ENCODE results near the gene PTPN2. TPM values are rescaled to one million over a fixed set of nuclear protein-coding genes. Genes with fewer than 3 reads are reported as not detected.
"Not testable (repeated sequence)": the region's sequence is repeated elsewhere in the genome, so short reads cannot be mapped to it uniquely, and the experiment has no call there.

Gene PTPN2
- total and polyA plus RNA-seq, 2 donors (not counting 1 experiment from before 2014, with no cell fraction given), result 41.2 to 75.5 TPM

- DNase-seq (no peak), ATAC-seq (ENCODE audit: low read depth) (no peak)
- no peaks in the 10 kb centered on the region for H3K9me3 ChIP-seq (ENCODE audit: control extremely low read depth in 1 of 3, control insufficient read depth in 2 of 3, insufficient read depth in 1 of 3, low read length in 2 of 3)
- H3K9ac ChIP-seq (ENCODE audit: low read length), result no peak overlapping the region
- Mint-ChIP-seq H3K4me3 (no peak overlapping the region), H3K27ac (no peak overlapping the region), H3K27me3 (no peaks in the 10 kb centered on the region), H3K4me1 (no peaks in the 10 kb centered on the region), H3K9me3 (ENCODE audit: insufficient read depth) (no peaks in the 10 kb centered on the region)
- POLR2A ChIA-PET, result no interaction called here
- H3K79me2 ChIP-seq (ENCODE audit: control insufficient read depth, insufficient read depth, low read length), result no peaks in the 10 kb centered on the region
- no peaks in the 10 kb centered on the region for H3K36me3 ChIP-seq (replicated peaks in 1 of 2; ENCODE audit: control extremely low read depth in 1 of 2, control insufficient read depth in 1 of 2, extremely low read depth in 1 of 2, insufficient read depth in 2 of 2, low read length in 1 of 2)
- no peak overlapping the region for H2AFZ ChIP-seq (ENCODE audit: insufficient read depth, low read depth, low read length, poor library complexity, severe bottlenecking)
- H3K27ac ChIP-seq (ENCODE audit: low read length in 2 of 2), result no peak overlapping the region
- TF ChIP-seq CTCF (IDR thresholded peaks at IDR 0.05) (no peak), EZH2 (IDR thresholded peaks at IDR 0.05; ENCODE audit: borderline replicate concordance, insufficient read depth, low read depth, low read length, poor library complexity, severe bottlenecking) (no peak)
- no peak overlapping the region for H3K4me3 ChIP-seq (ENCODE audit: control extremely low read depth in 1 of 5, extremely low read depth in 1 of 5, insufficient read depth in 1 of 5, low read depth in 2 of 5, low read length in 4 of 5)
- no peaks in the 10 kb centered on the region for H3K27me3 ChIP-seq (replicated peaks in 1 of 4; ENCODE audit: control extremely low read depth in 1 of 4, control insufficient read depth in 3 of 4, insufficient read depth in 4 of 4, low read length in 3 of 4)
- intact Hi-C loops (cut with micrococcal nuclease), result no loop called here
- 94% methylated on average over 7 of the region's 8 CpGs for WGBS (ENCODE audit: insufficient coverage)
- H3K4me2 ChIP-seq (replicated peaks; ENCODE audit: low read depth, low read length, poor library complexity, severe bottlenecking), result no peak overlapping the region
- CTCF ChIA-PET, result no interaction called here
- H3K4me1 ChIP-seq (ENCODE audit: control insufficient read depth in 2 of 2, insufficient read depth in 2 of 2, low read length in 2 of 2), result no peaks in the 10 kb centered on the region
- no peaks in the 10 kb centered on the region for H4K20me1 ChIP-seq (ENCODE audit: control insufficient read depth, insufficient read depth, low read length, poor library complexity, severe bottlenecking)
These were observed 118.9 kb downstream of the PTPN2 start for GRCh38 chr18:12765126-12765525.

GRCh38 chr18:12758566-12758965 is 125.5 kb downstream of the PTPN2 start:
- POLR2A ChIA-PET; H3K27ac ChIP-seq (ENCODE audit: low read length in 2 of 2); H3K4me2 ChIP-seq (replicated peaks; ENCODE audit: low read depth, low read length, poor library complexity, severe bottlenecking); H3K9ac ChIP-seq (ENCODE audit: low read length); H3K79me2 ChIP-seq (ENCODE audit: control insufficient read depth, insufficient read depth, low read length); H3K27me3 ChIP-seq (replicated peaks in 1 of 4; ENCODE audit: control extremely low read depth in 1 of 4, control insufficient read depth in 3 of 4, insufficient read depth in 4 of 4, low read length in 3 of 4); H3K4me3 Mint-ChIP-seq; H3K27ac Mint-ChIP-seq; intact Hi-C loops (cut with micrococcal nuclease); H3K4me3 ChIP-seq (ENCODE audit: control extremely low read depth in 1 of 5, extremely low read depth in 1 of 5, insufficient read depth in 1 of 5, low read depth in 2 of 5, low read length in 4 of 5); H4K20me1 ChIP-seq (ENCODE audit: control insufficient read depth, insufficient read depth, low read length, poor library complexity, severe bottlenecking); H3K9me3 ChIP-seq (ENCODE audit: control extremely low read depth in 1 of 3, control insufficient read depth in 2 of 3, insufficient read depth in 1 of 3, low read length in 2 of 3); H3K4me1 Mint-ChIP-seq; H2AFZ ChIP-seq (ENCODE audit: insufficient read depth, low read depth, low read length, poor library complexity, severe bottlenecking); ATAC-seq (ENCODE audit: low read depth); H3K27me3 Mint-ChIP-seq; H3K9me3 Mint-ChIP-seq (ENCODE audit: insufficient read depth); DNase-seq; H3K4me1 ChIP-seq (ENCODE audit: control insufficient read depth in 2 of 2, insufficient read depth in 2 of 2, low read length in 2 of 2); H3K36me3 ChIP-seq (replicated peaks in 1 of 2; ENCODE audit: control extremely low read depth in 1 of 2, control insufficient read depth in 1 of 2, extremely low read depth in 1 of 2, insufficient read depth in 2 of 2, low read length in 1 of 2): not testable (repeated sequence)
- WGBS (ENCODE audit: insufficient coverage), result no CpG with 5 or more reads among the region's 3 CpGs
- CTCF ChIA-PET, result interaction anchor here (0.6 to 0.7 kb wide), 2 partner anchors 11 to 312 kb away, joined by 3 read pairs; no protein-coding TSS in a partner anchor

GRCh38 chr18:12756619-12757239 is 127.3 kb downstream of the PTPN2 start:
- H3K4me3 ChIP-seq (ENCODE audit: control extremely low read depth in 1 of 5, extremely low read depth in 1 of 5, insufficient read depth in 1 of 5, low read depth in 2 of 5, low read length in 4 of 5); H4K20me1 ChIP-seq (ENCODE audit: control insufficient read depth, insufficient read depth, low read length, poor library complexity, severe bottlenecking); ATAC-seq (ENCODE audit: low read depth); H3K79me2 ChIP-seq (ENCODE audit: control insufficient read depth, insufficient read depth, low read length); H3K27me3 ChIP-seq (replicated peaks in 1 of 4; ENCODE audit: control extremely low read depth in 1 of 4, control insufficient read depth in 3 of 4, insufficient read depth in 4 of 4, low read length in 3 of 4); CTCF ChIA-PET; intact Hi-C loops (cut with micrococcal nuclease); H3K9me3 ChIP-seq (ENCODE audit: control extremely low read depth in 1 of 3, control insufficient read depth in 2 of 3, insufficient read depth in 1 of 3, low read length in 2 of 3); H3K4me1 ChIP-seq (ENCODE audit: control insufficient read depth in 2 of 2, insufficient read depth in 2 of 2, low read length in 2 of 2); H3K27ac Mint-ChIP-seq; H3K36me3 ChIP-seq (replicated peaks in 1 of 2; ENCODE audit: control extremely low read depth in 1 of 2, control insufficient read depth in 1 of 2, extremely low read depth in 1 of 2, insufficient read depth in 2 of 2, low read length in 1 of 2); POLR2A ChIA-PET; H3K9ac ChIP-seq (ENCODE audit: low read length); H3K9me3 Mint-ChIP-seq (ENCODE audit: insufficient read depth); H3K27ac ChIP-seq (ENCODE audit: low read length in 2 of 2); H2AFZ ChIP-seq (ENCODE audit: insufficient read depth, low read depth, low read length, poor library complexity, severe bottlenecking); H3K4me3 Mint-ChIP-seq; DNase-seq; H3K27me3 Mint-ChIP-seq; H3K4me2 ChIP-seq (replicated peaks; ENCODE audit: low read depth, low read length, poor library complexity, severe bottlenecking); H3K4me1 Mint-ChIP-seq: not testable (repeated sequence)
- 87% methylated on average over 14 of the region's 14 CpGs for WGBS (ENCODE audit: insufficient coverage)

Data from B cell (primary cell).